Measurements from ENCODE around the gene PCDHA8.
"Not testable (repeated sequence)": the region's sequence is repeated elsewhere in the genome, so short reads cannot be mapped to it uniquely, and the experiment has no call there.

PCDHA8 gene

DNA sequence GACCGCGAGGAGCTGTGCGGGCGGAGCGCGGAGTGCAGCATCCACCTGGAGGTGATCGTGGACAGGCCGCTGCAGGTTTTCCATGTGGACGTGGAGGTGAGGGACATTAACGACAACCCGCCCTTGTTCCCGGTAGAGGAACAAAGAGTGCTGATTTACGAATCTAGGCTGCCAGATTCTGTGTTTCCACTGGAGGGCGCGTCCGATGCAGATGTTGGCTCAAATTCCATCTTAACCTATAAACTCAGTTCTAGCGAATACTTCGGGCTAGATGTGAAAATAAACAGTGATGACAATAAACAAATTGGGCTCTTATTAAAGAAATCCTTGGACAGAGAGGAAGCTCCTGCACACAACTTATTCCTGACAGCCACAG lies 12.6 kb upstream of the PCDHA8 start:
- H3K4me3 ChIP-seq (ENCODE audit: low read depth, low read length), result no peak overlapping the region
- in situ Hi-C loops (cut with HindIII; ENCODE audit: low pct_ligation_motif_present, low sequenced_read_pairs), result no loop called here
- TF ChIP-seq, protein P1, sequence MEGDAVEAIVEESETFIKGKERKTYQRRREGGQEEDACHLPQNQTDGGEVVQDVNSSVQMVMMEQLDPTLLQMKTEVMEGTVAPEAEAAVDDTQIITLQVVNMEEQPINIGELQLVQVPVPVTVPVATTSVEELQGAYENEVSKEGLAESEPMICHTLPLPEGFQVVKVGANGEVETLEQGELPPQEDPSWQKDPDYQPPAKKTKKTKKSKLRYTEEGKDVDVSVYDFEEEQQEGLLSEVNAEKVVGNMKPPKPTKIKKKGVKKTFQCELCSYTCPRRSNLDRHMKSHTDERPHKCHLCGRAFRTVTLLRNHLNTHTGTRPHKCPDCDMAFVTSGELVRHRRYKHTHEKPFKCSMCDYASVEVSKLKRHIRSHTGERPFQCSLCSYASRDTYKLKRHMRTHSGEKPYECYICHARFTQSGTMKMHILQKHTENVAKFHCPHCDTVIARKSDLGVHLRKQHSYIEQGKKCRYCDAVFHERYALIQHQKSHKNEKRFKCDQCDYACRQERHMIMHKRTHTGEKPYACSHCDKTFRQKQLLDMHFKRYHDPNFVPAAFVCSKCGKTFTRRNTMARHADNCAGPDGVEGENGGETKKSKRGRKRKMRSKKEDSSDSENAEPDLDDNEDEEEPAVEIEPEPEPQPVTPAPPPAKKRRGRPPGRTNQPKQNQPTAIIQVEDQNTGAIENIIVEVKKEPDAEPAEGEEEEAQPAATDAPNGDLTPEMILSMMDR (IDR thresholded peaks at IDR 0.05; ENCODE audit: low read depth, low read length, missing control alignments), result no peak
- DNase-seq, result no peak
- H3K27me3 ChIP-seq (replicated peaks), result no peaks in the 10 kb centered on the region
- H3K27ac ChIP-seq, result no peak overlapping the region
- H3K36me3 ChIP-seq (replicated peaks), result no peaks in the 10 kb centered on the region

GRCh38 chr5:140829511-140830501 lies 11.2 kb upstream of the PCDHA8 start:
- DNase-seq; H3K27me3 ChIP-seq (replicated peaks); H3K27ac ChIP-seq; in situ Hi-C loops (cut with HindIII; ENCODE audit: low pct_ligation_motif_present, low sequenced_read_pairs); H3K4me3 ChIP-seq (ENCODE audit: low read depth, low read length); H3K36me3 ChIP-seq (replicated peaks): not testable (repeated sequence)

- DNase-seq, result no peak
- Histone ChIP-seq H3K36me3 (replicated peaks) (no peaks in the 10 kb centered on the region), H3K27ac (no peak within 1 kb of the TSS), H3K4me3 (ENCODE audit: low read depth, low read length) (no peak within 1 kb of the TSS), H3K27me3 (replicated peaks) (no peaks in the 10 kb centered on the region)
- TF ChIP-seq, protein P1 (IDR thresholded peaks at IDR 0.05; ENCODE audit: low read depth, low read length, missing control alignments), result no peak
- in situ Hi-C loops (cut with HindIII; ENCODE audit: low pct_ligation_motif_present, low sequenced_read_pairs), result no loop called here
These were observed 7.0 kb upstream of the PCDHA8 start, which contains the start of gene PCDHA7 for GRCh38 chr5:140833993-140834392. TSS of gene PCDHA7 (plus strand) at chr5:140834269. CDS start at chr5:140834384, 115 bp downstream.

DNA sequence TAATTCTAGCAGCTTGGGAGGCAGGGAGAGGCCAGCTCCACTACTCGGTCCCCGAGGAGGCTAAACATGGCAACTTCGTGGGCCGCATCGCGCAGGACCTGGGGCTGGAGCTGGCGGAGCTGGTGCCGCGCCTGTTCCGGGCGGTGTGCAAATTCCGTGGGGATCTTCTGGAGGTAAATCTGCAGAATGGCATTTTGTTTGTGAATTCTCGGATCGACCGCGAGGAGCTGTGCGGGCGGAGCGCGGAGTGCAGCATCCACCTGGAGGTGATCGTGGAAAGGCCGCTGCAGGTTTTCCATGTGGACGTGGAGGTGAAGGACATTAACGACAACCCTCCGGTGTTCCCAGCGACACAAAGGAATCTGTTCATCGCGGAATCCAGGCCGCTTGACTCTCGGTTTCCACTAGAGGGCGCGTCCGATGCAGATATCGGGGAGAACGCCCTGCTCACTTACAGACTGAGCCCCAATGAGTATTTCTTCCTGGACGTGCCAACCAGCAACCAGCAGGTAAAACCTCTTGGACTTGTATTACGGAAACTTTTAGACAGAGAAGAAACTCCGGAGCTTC lies 6.5 kb upstream of the PCDHA8 start:
- H3K36me3 ChIP-seq (replicated peaks); H3K27me3 ChIP-seq (replicated peaks); H3K4me3 ChIP-seq (ENCODE audit: low read depth, low read length); DNase-seq; H3K27ac ChIP-seq; in situ Hi-C loops (cut with HindIII; ENCODE audit: low pct_ligation_motif_present, low sequenced_read_pairs): not testable (repeated sequence)

DNA sequence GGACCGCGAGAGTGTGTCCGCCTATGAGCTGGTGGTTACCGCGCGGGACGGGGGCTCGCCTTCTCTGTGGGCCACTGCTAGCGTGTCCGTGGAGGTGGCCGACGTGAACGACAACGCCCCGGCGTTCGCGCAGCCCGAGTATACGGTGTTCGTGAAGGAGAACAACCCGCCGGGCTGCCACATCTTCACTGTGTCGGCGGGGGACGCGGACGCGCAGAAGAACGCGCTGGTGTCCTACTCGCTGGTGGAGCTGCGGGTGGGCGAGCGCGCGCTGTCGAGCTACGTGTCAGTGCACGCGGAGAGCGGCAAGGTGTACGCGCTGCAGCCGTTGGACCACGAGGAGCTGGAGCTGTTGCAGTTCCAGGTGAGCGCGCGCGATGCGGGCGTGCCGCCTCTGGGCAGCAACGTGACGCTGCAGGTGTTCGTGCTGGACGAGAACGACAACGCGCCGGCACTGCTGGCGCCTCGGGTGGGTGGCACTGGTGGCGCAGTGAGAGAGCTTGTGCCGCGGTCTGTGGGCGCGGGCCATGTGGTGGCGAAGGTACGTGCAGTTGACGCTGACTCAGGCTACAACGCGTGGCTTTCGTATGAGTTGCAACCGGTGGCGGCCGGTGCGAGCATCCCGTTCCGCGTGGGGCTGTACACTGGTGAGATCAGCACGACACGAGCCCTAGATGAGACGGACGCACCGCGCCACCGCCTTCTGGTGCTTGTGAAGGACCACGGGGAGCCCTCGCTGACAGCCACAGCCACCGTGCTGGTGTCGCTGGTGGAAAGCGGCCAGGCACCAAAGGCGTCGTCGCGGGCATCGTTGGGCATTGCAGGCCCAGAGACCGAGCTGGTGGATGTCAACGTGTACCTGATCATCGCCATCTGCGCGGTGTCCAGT lies 5.1 kb upstream of the PCDHA8 start:
- TF ChIP-seq, protein P1 (IDR thresholded peaks at IDR 0.05; ENCODE audit: low read depth, low read length, missing control alignments), result no peak
- Histone ChIP-seq H3K36me3 (replicated peaks) (no peaks in the 10 kb centered on the region), H3K4me3 (ENCODE audit: low read depth, low read length) (no peak overlapping the region), H3K27ac (no peak overlapping the region), H3K27me3 (replicated peaks) (no peaks in the 10 kb centered on the region)
- in situ Hi-C loops (cut with HindIII; ENCODE audit: low pct_ligation_motif_present, low sequenced_read_pairs), result no loop called here
- no peak for DNase-seq

GRCh38 chr5:140842798-140843733 lies 2.1 kb downstream of the PCDHA8 start:
- no peaks in the 10 kb centered on the region for H3K27me3 ChIP-seq (replicated peaks)
- in situ Hi-C loops (cut with HindIII; ENCODE audit: low pct_ligation_motif_present, low sequenced_read_pairs), result no loop called here
- DNase-seq, result no peak
- no peak overlapping the region for H3K27ac ChIP-seq
- no peak overlapping the region for H3K4me3 ChIP-seq (ENCODE audit: low read depth, low read length)
- TF ChIP-seq, protein P1 (IDR thresholded peaks at IDR 0.05; ENCODE audit: low read depth, low read length, missing control alignments), result no peak
- no peaks in the 10 kb centered on the region for H3K36me3 ChIP-seq (replicated peaks)
